ENCODE data around the gene ALAS1. TPM values are rescaled to one million over a fixed set of nuclear protein-coding genes. Genes with fewer than 3 reads are reported as not detected.

Gene ALAS1
- total and polyA plus RNA-seq, 12 donors, result 64.9 to 3,700 (median 650) TPM

- intact Hi-C loops (cut with DNase I), result no loop called here
- Histone ChIP-seq H3K9me3 (replicated peaks in 1 of 3) (no peaks in the 10 kb centered on the region), H3K36me3 (replicated peaks in 1 of 2) (peaks cover 0 to 39% of the 10 kb centered on the region in 2 donors), H3K4me1 (replicated peaks in 1 of 2) (peaks cover 6 to 7% of the 10 kb centered on the region in 2 donors), H3K27me3 (no peaks in the 10 kb centered on the region), H3K4me3 (no peak overlapping the region), H3K27ac (peak overlapping the region in 1 of 5 donors; percentile 7)
- 73 to 84% (median 79%) methylated on average over 7 to 10 of the region's 10 CpGs for WGBS, 4 donors
- TF ChIP-seq POLR2A (IDR thresholded peaks at IDR 0.05), result no peak
- no peak for TF ChIP-seq CTCF (IDR thresholded peaks at IDR 0.05)
- DNase-seq, result peak in 5 of 7 donors; percentile 24 to 76 (median 56)
Observed at GRCh38 chr3:52248816-52249547, 51.0 kb downstream of the ALAS1 start.

GRCh38 chr3:52249683-52250082, 51.7 kb downstream of the ALAS1 start:
- H3K27ac ChIP-seq, result peak overlapping the region in 1 of 5 donors; percentile 7
- no peaks in the 10 kb centered on the region for H3K9me3 ChIP-seq (replicated peaks in 1 of 3)
- DNase-seq, result peak in 2 of 7 donors; percentile 8 to 52
- H3K4me1 ChIP-seq (replicated peaks in 1 of 2), result peaks cover 6 to 7% of the 10 kb centered on the region in 2 donors
- WGBS, 4 donors, result 84 to 97% (median 88%) methylated on average over 5 to 6 of the region's 6 CpGs
- H3K27me3 ChIP-seq, result no peaks in the 10 kb centered on the region
- no peak overlapping the region for H3K4me3 ChIP-seq
- peaks cover 0 to 46% of the 10 kb centered on the region in 2 donors for H3K36me3 ChIP-seq (replicated peaks in 1 of 2)
- no peak for TF ChIP-seq POLR2A (IDR thresholded peaks at IDR 0.05)
- no peak for TF ChIP-seq CTCF (IDR thresholded peaks at IDR 0.05)
- intact Hi-C loops (cut with DNase I), result no loop called here

GRCh38 chr3:52250122-52250521, 52.2 kb downstream of the ALAS1 start:
- intact Hi-C loops (cut with DNase I), result no loop called here
- H3K27ac ChIP-seq, result no peak overlapping the region
- WGBS, 4 donors, result 83 to 100% (median 92%) methylated on average over 1 of the region's 1 CpG
- peaks cover 6 to 7% of the 10 kb centered on the region in 2 donors for H3K4me1 ChIP-seq (replicated peaks in 1 of 2)
- H3K4me3 ChIP-seq, result no peak overlapping the region
- no peaks in the 10 kb centered on the region for H3K9me3 ChIP-seq (replicated peaks in 1 of 3)
- peak in 2 of 7 donors; percentile 13 to 41 for DNase-seq
- H3K27me3 ChIP-seq, result no peaks in the 10 kb centered on the region
- TF ChIP-seq POLR2A (IDR thresholded peaks at IDR 0.05) (no peak), CTCF (IDR thresholded peaks at IDR 0.05) (no peak)
- peaks cover 0 to 50% of the 10 kb centered on the region in 2 donors for H3K36me3 ChIP-seq (replicated peaks in 1 of 2)

GRCh38 chr3:52253314-52254304, 55.6 kb downstream of the ALAS1 start:
- TF ChIP-seq POLR2A (IDR thresholded peaks at IDR 0.05), result no peak
- TF ChIP-seq CTCF (IDR thresholded peaks at IDR 0.05), result no peak
- Histone ChIP-seq H3K4me1 (replicated peaks in 1 of 2) (peaks cover under 1 to 4% of the 10 kb centered on the region in 2 donors), H3K36me3 (replicated peaks in 1 of 2) (peaks cover 0 to 85% of the 10 kb centered on the region in 2 donors), H3K4me3 (no peak overlapping the region), H3K9me3 (replicated peaks in 1 of 3) (no peaks in the 10 kb centered on the region), H3K27ac (peak overlapping the region in 2 of 5 donors; percentile 56 to 71), H3K27me3 (no peaks in the 10 kb centered on the region)
- intact Hi-C loops (cut with DNase I), result no loop called here
- WGBS, 4 donors, result 63 to 70% (median 67%) methylated on average over 11 to 12 of the region's 12 CpGs
- DNase-seq, result peak in 5 of 7 donors; percentile 54 to 76 (median 65)

All from adrenal gland (tissue), 12 donors.